Measurements from ENCODE around the gene VPS25.

VPS25 gene

GRCh38 chr17:42759982-42760651, 13.1 kb upstream of the VPS25 start:
- Histone ChIP-seq H3K4me3 (ENCODE audit: low read depth, low read length) (peak overlapping the region; percentile 30), H3K9ac (no peak overlapping the region), H3K4me2 (ENCODE audit: low read length) (peak overlapping the region; percentile 76), H2AFZ (peak overlapping the region; percentile 97), H3K27me3 (ENCODE audit: control insufficient read depth, insufficient read depth, low read length) (no peaks in the 10 kb centered on the region), H3K9me3 (ENCODE audit: control insufficient read depth, low read length) (no peaks in the 10 kb centered on the region), H3K4me1 (no peaks in the 10 kb centered on the region), H3K27ac (no peak overlapping the region), H3K36me3 (ENCODE audit: control insufficient read depth, insufficient read depth, low read length) (no peaks in the 10 kb centered on the region), H3K79me2 (no peaks in the 10 kb centered on the region)
- TF ChIP-seq CTCF (IDR thresholded peaks at IDR 0.05), result no peak

GRCh38 chr17:42760652-42761581, 12.3 kb upstream of the VPS25 start, which contains the start of gene RAMP2:
Gene RAMP2, plus strand, starts transcription at chr17:42761227. Its CDS starts 35 bp downstream, at chr17:42761262.
- Histone ChIP-seq H3K9me3 (ENCODE audit: control insufficient read depth, low read length) (no peaks in the 10 kb centered on the region), H3K27me3 (ENCODE audit: control insufficient read depth, insufficient read depth, low read length) (no peaks in the 10 kb centered on the region), H2AFZ (peak within 1 kb of the TSS; percentile 97), H3K4me2 (ENCODE audit: low read length) (peak within 1 kb of the TSS; percentile 76), H3K9ac (no peak within 1 kb of the TSS), H3K4me3 (ENCODE audit: low read depth, low read length) (peak within 1 kb of the TSS; percentile 30), H3K36me3 (ENCODE audit: control insufficient read depth, insufficient read depth, low read length) (no peaks in the 10 kb centered on the region), H3K27ac (peak within 1 kb of the TSS; percentile 53), H3K79me2 (no peaks in the 10 kb centered on the region), H3K4me1 (no peaks in the 10 kb centered on the region)
- TF ChIP-seq CTCF (IDR thresholded peaks at IDR 0.05), result peak; percentile 14

GRCh38 chr17:42761638-42762037, 11.6 kb upstream of the VPS25 start:
- Histone ChIP-seq H2AFZ (peak overlapping the region; percentile 97), H3K36me3 (ENCODE audit: control insufficient read depth, insufficient read depth, low read length) (no peaks in the 10 kb centered on the region), H3K4me1 (no peaks in the 10 kb centered on the region), H3K4me2 (ENCODE audit: low read length) (peak overlapping the region; percentile 76), H3K27me3 (ENCODE audit: control insufficient read depth, insufficient read depth, low read length) (no peaks in the 10 kb centered on the region), H3K4me3 (ENCODE audit: low read depth, low read length) (peak overlapping the region; percentile 30), H3K9me3 (ENCODE audit: control insufficient read depth, low read length) (no peaks in the 10 kb centered on the region), H3K27ac (peak overlapping the region; percentile 53), H3K9ac (no peak overlapping the region), H3K79me2 (no peaks in the 10 kb centered on the region)
- TF ChIP-seq CTCF (IDR thresholded peaks at IDR 0.05), result no peak

- Histone ChIP-seq H3K36me3 (ENCODE audit: control insufficient read depth, insufficient read depth, low read length) (no peaks in the 10 kb centered on the region), H3K4me2 (ENCODE audit: low read length) (no peak overlapping the region), H3K9ac (no peak overlapping the region), H3K4me1 (no peaks in the 10 kb centered on the region), H3K79me2 (no peaks in the 10 kb centered on the region), H3K9me3 (ENCODE audit: control insufficient read depth, low read length) (no peaks in the 10 kb centered on the region), H3K27me3 (ENCODE audit: control insufficient read depth, insufficient read depth, low read length) (no peaks in the 10 kb centered on the region), H3K27ac (no peak overlapping the region), H3K4me3 (ENCODE audit: low read depth, low read length) (no peak overlapping the region), H2AFZ (no peak overlapping the region)
- no peak for TF ChIP-seq CTCF (IDR thresholded peaks at IDR 0.05)
Observed at GRCh38 chr17:42766124-42766523, 7.1 kb upstream of the VPS25 start.

Measured in parathyroid adenoma (tissue), 2 donors.